ENCODE measurements around the gene ZNF652.

DNA sequence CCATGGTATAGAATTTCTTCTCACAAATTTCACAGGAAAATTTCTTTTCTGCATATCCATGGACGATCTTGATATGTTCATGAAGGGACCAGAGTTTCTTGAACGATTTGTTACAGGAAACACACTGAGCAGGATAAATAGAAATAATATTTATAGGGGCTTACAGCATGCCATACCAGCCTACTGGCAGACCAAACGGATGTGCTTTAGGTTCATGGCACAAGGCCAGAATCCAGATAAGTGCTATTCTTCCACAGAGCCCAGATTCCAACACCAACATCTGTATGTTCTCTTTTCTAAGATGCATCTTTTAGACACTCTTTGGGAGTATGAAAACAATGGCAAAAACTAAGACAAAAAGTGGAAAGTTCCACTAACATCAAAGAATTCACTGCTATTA, 49.3 kb downstream of the ZNF652 start:
- TF ChIP-seq CTCF (IDR thresholded peaks at IDR 0.05): no peak
- TF ChIP-seq POLR2A (IDR thresholded peaks at IDR 0.05): no peak

Data from prostate gland (tissue), 2 donors.